Measurements from ENCODE around the gene NEMP1. TPM values are rescaled to one million over a fixed set of nuclear protein-coding genes. Genes with fewer than 3 reads are reported as not detected.
A peak's percentile ranks its signal among the peaks of the same experiment; 100 is the strongest.

Gene NEMP1
- total RNA-seq (ENCODE audit: low replicate concordance): 4.7 and 25.0 TPM in 2 replicates

GRCh38 chr12:57078519-57079404, at the start of gene NEMP1:
NEMP1 (minus strand) TSS chr12:57078791; CDS start chr12:57078745, 46 bp downstream.
- TF ChIP-seq CTCF (IDR thresholded peaks at IDR 0.05; ENCODE audit: insufficient read depth, low read length): no peak
- peak; percentile 100 for DNase-seq (ENCODE audit: low read depth)
- H3K4me3 ChIP-seq (ENCODE audit: low read depth, low read length): peak within 1 kb of the TSS; percentile 84

- no peak for TF ChIP-seq CTCF (IDR thresholded peaks at IDR 0.05; ENCODE audit: insufficient read depth, low read length)
- peak within 1 kb of the TSS; percentile 89 for H3K4me3 ChIP-seq (ENCODE audit: low read depth, low read length)
- peak; percentile 93 for DNase-seq (ENCODE audit: low read depth)
Observed at GRCh38 chr12:57127726-57128518, 49.3 kb upstream of the NEMP1 start, which contains the start of gene LRP1. LRP1 (plus strand) TSS chr12:57128483; CDS start chr12:57128965, 482 bp downstream.

- peak; percentile 30 for TF ChIP-seq CTCF (IDR thresholded peaks at IDR 0.05; ENCODE audit: insufficient read depth, low read length)
- no peak for DNase-seq (ENCODE audit: low read depth)
- peak overlapping the region; percentile 89 for H3K4me3 ChIP-seq (ENCODE audit: low read depth, low read length)
Observed at GRCh38 chr12:57127101-57127725, 48.6 kb upstream of the NEMP1 start.

- no peak for TF ChIP-seq CTCF (IDR thresholded peaks at IDR 0.05; ENCODE audit: insufficient read depth, low read length)
- DNase-seq (ENCODE audit: low read depth): no peak
- no peak overlapping the region for H3K4me3 ChIP-seq (ENCODE audit: low read depth, low read length)
Observed at GRCh38 chr12:57126561-57126960, 48.0 kb upstream of the NEMP1 start.

- DNase-seq (ENCODE audit: low read depth): no peak
- no peak overlapping the region for H3K4me3 ChIP-seq (ENCODE audit: low read depth, low read length)
Observed at GRCh38 chr12:57126061-57126460, 47.5 kb upstream of the NEMP1 start.

More at GRCh38 chr12:57126061-57126460, 47.5 kb upstream of the NEMP1 start:
- TF ChIP-seq CTCF (IDR thresholded peaks at IDR 0.05; ENCODE audit: insufficient read depth, low read length): no peak

Data from fibroblast of the aortic adventitia (primary cell).